Fibroblast of mammary gland (primary cell): ENCODE results near the gene GPBAR1.
"Not testable (repeated sequence)": the region's sequence is repeated elsewhere in the genome, so short reads cannot be mapped to it uniquely, and the experiment has no call there.

Source experiments
- DNase-seq: peaks from one replicate; pipeline ENCODE4 v3.0.0-alpha.2; 2010; ENCODE audit warnings: low read depth
- H3K4me3 ChIP-seq: 2 replicates; pipeline ENCODE4 v1.5.1; 2011; ENCODE audit warnings: low read depth, mild to moderate bottlenecking, low read length, moderate library complexity; ENCODE audit not compliant: control insufficient read depth
- TF ChIP-seq, protein P1 (sequence below): conservative IDR thresholded peaks from 2 replicates; pipeline ENCODE4 v1.5.1; 2011; ENCODE audit warnings: low read depth, low read length, inconsistent platforms; ENCODE audit not compliant: control insufficient read depth, insufficient read depth

GPBAR1 gene

DNA sequence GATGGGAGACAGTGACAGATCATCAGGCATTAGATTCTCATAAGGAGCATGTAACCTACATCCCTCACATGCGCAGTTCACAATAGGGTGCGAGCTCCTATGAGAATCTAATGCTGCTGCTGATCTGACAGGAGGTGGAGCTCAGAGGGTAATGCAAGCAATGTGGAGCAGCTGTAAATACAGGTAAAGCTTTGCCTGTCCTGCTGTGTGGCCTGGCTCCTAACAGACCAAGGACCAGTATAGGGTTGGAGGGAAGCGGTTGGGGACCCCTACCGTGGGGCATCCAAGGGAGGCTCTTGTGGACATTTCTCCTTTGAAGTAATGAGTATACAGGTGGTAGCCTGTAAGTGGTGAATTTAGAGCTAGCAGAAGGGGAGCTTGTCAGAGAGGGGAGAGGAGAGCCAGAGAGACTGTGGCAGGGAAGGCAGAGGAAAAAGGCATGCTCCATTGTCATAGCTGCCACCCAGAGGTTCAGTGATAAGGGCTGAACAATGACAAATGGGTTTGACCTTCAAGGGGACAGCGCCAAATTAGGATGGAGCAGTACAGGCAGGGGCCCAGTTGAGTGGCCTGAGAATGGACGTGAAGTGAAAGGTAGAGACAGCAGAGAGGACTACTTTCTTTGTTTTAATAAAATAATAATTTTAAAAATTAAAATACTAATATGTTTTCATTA lies 46.7 kb downstream of the GPBAR1 start:
- H3K4me3 ChIP-seq, result no peak overlapping the region
- TF ChIP-seq, protein P1, sequence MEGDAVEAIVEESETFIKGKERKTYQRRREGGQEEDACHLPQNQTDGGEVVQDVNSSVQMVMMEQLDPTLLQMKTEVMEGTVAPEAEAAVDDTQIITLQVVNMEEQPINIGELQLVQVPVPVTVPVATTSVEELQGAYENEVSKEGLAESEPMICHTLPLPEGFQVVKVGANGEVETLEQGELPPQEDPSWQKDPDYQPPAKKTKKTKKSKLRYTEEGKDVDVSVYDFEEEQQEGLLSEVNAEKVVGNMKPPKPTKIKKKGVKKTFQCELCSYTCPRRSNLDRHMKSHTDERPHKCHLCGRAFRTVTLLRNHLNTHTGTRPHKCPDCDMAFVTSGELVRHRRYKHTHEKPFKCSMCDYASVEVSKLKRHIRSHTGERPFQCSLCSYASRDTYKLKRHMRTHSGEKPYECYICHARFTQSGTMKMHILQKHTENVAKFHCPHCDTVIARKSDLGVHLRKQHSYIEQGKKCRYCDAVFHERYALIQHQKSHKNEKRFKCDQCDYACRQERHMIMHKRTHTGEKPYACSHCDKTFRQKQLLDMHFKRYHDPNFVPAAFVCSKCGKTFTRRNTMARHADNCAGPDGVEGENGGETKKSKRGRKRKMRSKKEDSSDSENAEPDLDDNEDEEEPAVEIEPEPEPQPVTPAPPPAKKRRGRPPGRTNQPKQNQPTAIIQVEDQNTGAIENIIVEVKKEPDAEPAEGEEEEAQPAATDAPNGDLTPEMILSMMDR, result no peak
- no peak for DNase-seq

DNA sequence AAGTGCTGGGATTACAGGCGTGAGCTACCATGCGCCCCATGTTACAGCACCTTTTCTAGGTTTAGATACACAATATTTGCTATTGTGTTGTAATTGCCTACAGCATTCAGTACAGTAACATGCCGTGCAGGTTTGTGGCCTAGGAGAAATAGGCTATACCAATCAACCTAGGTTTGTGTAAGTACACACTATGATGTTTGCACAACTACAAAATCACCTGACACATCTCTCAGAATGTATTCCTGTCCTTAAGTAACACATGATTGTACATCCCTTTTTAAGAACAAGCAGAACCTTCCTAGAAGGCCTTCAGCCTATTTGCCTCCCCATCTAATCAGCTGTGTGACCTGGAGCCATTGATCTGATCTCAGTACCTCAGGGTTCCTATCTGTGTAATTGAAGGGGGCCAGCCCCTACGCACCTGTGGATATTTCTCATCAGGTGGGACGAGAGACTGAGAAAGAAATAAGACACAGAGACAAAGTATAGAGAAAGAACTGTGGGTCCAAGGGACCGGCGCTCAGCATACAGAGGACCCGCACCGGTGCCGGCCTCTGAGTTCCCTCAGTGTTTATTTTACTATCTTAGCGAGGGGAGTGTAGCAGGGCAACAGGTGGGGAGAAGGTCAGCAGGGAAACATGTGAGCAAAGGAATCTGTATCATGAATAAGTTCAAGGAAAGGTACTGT lies 50.2 kb downstream of the GPBAR1 start:
- H3K4me3 ChIP-seq, result no peak overlapping the region
- TF ChIP-seq, protein P1, result no peak
- no peak for DNase-seq

DNA sequence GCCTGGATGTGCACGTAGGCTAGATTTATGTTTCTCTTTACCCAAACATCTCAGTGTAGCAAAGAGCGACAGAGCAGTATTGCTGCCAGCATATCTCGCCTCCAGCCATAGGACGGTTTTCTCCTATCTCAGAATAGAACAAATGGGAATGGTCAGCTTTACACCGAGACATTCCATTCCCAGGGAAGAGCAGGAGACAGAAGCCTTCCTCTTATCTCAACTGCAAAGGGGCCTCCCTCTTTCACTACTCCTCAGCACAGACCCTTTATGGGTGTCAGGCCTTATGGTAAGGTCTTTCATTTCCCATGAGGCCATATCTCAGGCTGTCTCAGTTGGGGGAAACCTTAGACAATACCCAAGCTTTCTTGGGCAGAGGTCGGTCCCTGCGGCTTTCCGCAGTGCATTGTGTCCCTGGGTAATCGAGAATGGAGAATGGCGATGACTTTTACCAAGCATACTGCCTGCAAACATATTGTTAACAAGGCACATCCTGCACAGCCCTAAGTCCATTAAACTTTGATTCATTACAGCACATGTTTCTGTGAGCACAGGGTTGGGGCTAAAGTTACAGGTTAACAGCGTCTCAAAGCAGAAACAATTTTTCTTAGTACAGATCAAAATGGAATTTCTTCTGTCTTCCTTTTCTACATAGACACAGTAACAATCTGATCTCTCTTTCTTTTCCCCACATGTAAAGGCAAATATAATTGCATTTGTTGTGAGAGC lies 50.9 kb downstream of the GPBAR1 start:
- H3K4me3 ChIP-seq, result not testable (repeated sequence)

DNA sequence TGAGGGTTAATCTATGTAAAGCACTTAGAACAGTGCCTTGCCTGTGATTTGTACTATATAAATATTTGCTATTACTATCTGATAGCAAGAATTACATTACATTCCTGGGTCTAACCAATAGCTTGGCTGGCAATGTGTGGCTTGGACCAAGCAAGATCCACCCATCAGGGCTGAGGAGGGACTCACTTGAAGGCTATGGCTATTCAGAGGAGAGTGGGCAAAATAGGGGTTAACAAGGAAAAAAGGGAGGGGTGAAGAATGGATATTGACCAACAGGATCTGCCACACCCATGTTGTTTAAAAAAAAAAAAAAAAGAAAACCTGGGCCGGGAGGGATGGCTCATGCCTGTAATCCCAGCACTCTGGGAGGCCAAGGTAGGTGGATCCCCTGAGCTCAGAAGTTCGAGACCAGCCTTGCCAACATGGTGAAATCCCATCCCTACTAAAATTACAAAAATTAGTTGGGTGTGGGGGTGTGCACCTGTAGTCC lies 51.5 kb downstream of the GPBAR1 start:
- DNase-seq, result no peak
- TF ChIP-seq, protein P1, result no peak
- H3K4me3 ChIP-seq, result no peak overlapping the region

More for the DNA sequence above, 50.9 kb downstream of the GPBAR1 start:
- not testable (repeated sequence) for DNase-seq

DNA sequence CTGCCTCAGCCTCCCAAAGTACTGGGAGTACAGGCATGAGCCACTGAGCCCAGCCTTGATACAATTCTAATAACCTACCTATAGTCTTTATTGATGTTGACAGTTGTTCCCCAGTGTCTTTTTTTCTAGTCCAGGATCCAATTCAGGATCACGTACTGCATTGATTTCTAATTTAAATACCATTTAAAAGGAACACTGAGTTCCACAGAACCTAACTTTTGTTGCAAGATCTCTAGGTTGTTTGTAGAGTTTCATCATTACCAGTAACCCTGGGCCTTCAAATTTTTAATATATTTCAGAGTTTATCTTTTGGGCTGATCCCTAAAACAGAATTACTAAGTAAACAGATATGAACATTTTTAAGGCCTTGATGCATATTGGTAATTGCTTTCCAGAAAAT lies 52.5 kb downstream of the GPBAR1 start:
- no peak for DNase-seq
- no peak overlapping the region for H3K4me3 ChIP-seq
- TF ChIP-seq, protein P1, result no peak
